K562 (cell line): ENCODE data around the gene SLC12A6. TPM values are rescaled to one million over a fixed set of nuclear protein-coding genes. Genes with fewer than 3 reads are reported as not detected.

ENCODE experiments used
- ATAC-seq: fragments of 200-7000 bp; cut with Tn5 transposase; 3 replicates; pipeline ENCODE4 v1.9.1; 2020; ENCODE audit warnings: moderate library complexity
- BruUV-seq: library from RNA; stranded (reverse); fragments of 400-500 nt; replicated peaks from 2 replicates; lab custom pipeline; 2021; lab: Mats Ljungman, UMichigan
- CTCF ChIA-PET: fragments of 300-600 bp; formaldehyde crosslinking; extraction: SDS; loops from one replicate; lab custom pipeline; 2021; ENCODE audit warnings: low intra/inter-chr PET ratio; lab: Yijun Ruan, JAX
- POLR2A ChIA-PET: fragments of 300-600, 350-650 bp; sonication (Branson Sonifier 250); formaldehyde crosslinking; extraction: SDS; loops from one replicate; lab custom pipeline; 2021; ENCODE audit warnings: antibody characterized with exemption, inconsistent platforms; lab: Yijun Ruan, JAX
- DNase-seq, 4 experiments: peaks; one replicate each; pipeline versions ENCODE4 v3.0.0 to v3.0.0-alpha.2; 2011 to 2018; ENCODE audit warnings: low spot score in 3 of 4, mixed read lengths in 3 of 4; ENCODE audit errors: extremely low read depth in 1 of 4
- FAIRE-seq: peaks from 2 replicates; lab custom pipeline; 2011; peaks lifted over from hg19 to GRCh38; lab: Jason Lieb, UNC
- H2AFZ ChIP-seq: 2 replicates; pipeline ENCODE4 v1.6.0; 2011; ENCODE audit warnings: low read depth, low read length, control low read depth, inconsistent platforms
- H3K27ac ChIP-seq: fragments of 200-600 bp; 3 replicates; pipeline ENCODE4 v1.8.0; 2011; ENCODE audit warnings: low read depth, mild to moderate bottlenecking, control low read depth, inconsistent platforms, low read length, moderate library complexity, mixed read lengths; ENCODE audit errors: extremely low read depth
- H3K27me3 ChIP-seq, 2 experiments: fragments of 300-600 bp in 1 of 2; 2 replicates in 1 of 2; 3 replicates in 1 of 2; pipeline versions ENCODE4 v1.6.0 to v1.8.0; 2011; ENCODE audit warnings: inconsistent platforms in 2 of 2, low read length in 2 of 2, mild to moderate bottlenecking in 1 of 2, mixed read lengths in 1 of 2, moderate library complexity in 1 of 2; ENCODE audit not compliant: control insufficient read depth in 2 of 2, insufficient read depth in 2 of 2
- H3K36me3 ChIP-seq: fragments of 300-600 bp; 3 replicates; pipeline ENCODE4 v1.8.0; 2011; ENCODE audit warnings: mild to moderate bottlenecking, low read length, inconsistent platforms; ENCODE audit not compliant: control insufficient read depth, insufficient read depth
- H3K4me1 ChIP-seq, 2 experiments: fragments of 200-600 bp in 1 of 2; replicated peaks in 1 of 2; 2 replicates in 1 of 2; 3 replicates in 1 of 2; pipeline versions ENCODE4 v1.5.1 to v1.8.0; 2011; ENCODE audit warnings: inconsistent platforms in 2 of 2, low read length in 2 of 2, mild to moderate bottlenecking in 1 of 2, mixed read lengths in 1 of 2, moderate library complexity in 1 of 2; ENCODE audit not compliant: control insufficient read depth in 2 of 2, insufficient read depth in 2 of 2
- H3K4me2 ChIP-seq: 2 replicates; pipeline ENCODE4 v1.6.1; 2011; ENCODE audit warnings: low read length, control low read depth, inconsistent platforms, mixed read lengths; ENCODE audit not compliant: insufficient read depth
- H3K4me3 ChIP-seq: fragments of 200-600 bp; sonication (generic), shearing (Covaris generic); 2 replicates; pipeline ENCODE4 v1.5.1; 2016; ENCODE audit warnings: control low read depth, inconsistent platforms
- H3K79me2 ChIP-seq: fragments of 200-600 bp; 3 replicates; pipeline ENCODE4 v1.8.0; 2011; ENCODE audit warnings: low read length, inconsistent platforms; ENCODE audit not compliant: control insufficient read depth, insufficient read depth
- H3K9ac ChIP-seq, 2 experiments: 2 replicates each; pipeline versions ENCODE4 v1.6.0 to v1.6.1; 2011; ENCODE audit warnings: low read depth in 2 of 2, low read length in 2 of 2, control low read depth in 1 of 2, inconsistent platforms in 1 of 2, mild to moderate bottlenecking in 1 of 2, mixed read lengths in 1 of 2; ENCODE audit not compliant: insufficient read depth in 1 of 2
- H3K9me1 ChIP-seq: one replicate; pipeline ENCODE4 v1.6.0; 2011; ENCODE audit warnings: inconsistent platforms, mild to moderate bottlenecking, low read length, moderate library complexity; ENCODE audit not compliant: control insufficient read depth, insufficient read depth
- H3K9me3 ChIP-seq: replicated peaks from 2 replicates; pipeline ENCODE4 v1.5.1; 2011; ENCODE audit warnings: low read depth, low read length, inconsistent platforms; ENCODE audit not compliant: control insufficient read depth, insufficient read depth
- H4K20me1 ChIP-seq: replicated peaks from 2 replicates; pipeline ENCODE4 v1.6.1; 2011; ENCODE audit warnings: low read length, inconsistent platforms, mixed read lengths; ENCODE audit not compliant: control insufficient read depth, insufficient read depth
- DMBX1 ChIP-seq: fragments of 250-450 bp; sonication (Bioruptor Pico); IDR thresholded peaks from 2 replicates; pipeline ENCODE4 v1.8.0; 2022; ENCODE audit warnings: inconsistent platforms, mild to moderate bottlenecking, moderate library complexity, borderline replicate concordance
- E2F3 ChIP-seq: fragments of 250-450 bp; sonication (Bioruptor Pico); IDR thresholded peaks from 2 replicates; pipeline ENCODE4 v1.4.0; 2020; ENCODE audit warnings: mild to moderate bottlenecking
- EHMT2 ChIP-seq: fragments of 450-650 bp; IDR thresholded peaks from 2 replicates; pipeline ENCODE4 v1.6.1; 2018; ENCODE audit warnings: antibody characterized with exemption
- FOSL1 ChIP-seq: fragments of 200-800 bp; sonication (Bioruptor generic); conservative IDR thresholded peaks from 2 replicates; pipeline ENCODE4 v1.6.1; 2016; ENCODE audit warnings: missing genetic modification characterization, missing compliant biosample characterization
- HEY1 ChIP-seq: fragments of 250-450 bp; sonication (Bioruptor Pico); IDR thresholded peaks from 2 replicates; pipeline ENCODE4 v1.5.0; 2020; ENCODE audit warnings: mild to moderate bottlenecking, moderate library complexity, borderline replicate concordance
- NFRKB ChIP-seq: fragments of 450-650 bp; IDR thresholded peaks from 2 replicates; pipeline ENCODE4 v1.6.1; 2016; ENCODE audit warnings: low read depth
- NFYB ChIP-seq: IDR thresholded peaks from 2 replicates; pipeline ENCODE4 v1.6.1; 2011; ENCODE audit warnings: mild to moderate bottlenecking, moderate library complexity; ENCODE audit not compliant: insufficient read length; ENCODE audit errors: extremely low read depth
- NONO ChIP-seq, 2 experiments: fragments of 200-400 bp in 1 of 2; fragments of 450-650 bp in 1 of 2; formaldehyde crosslinking in 1 of 2; IDR thresholded peaks; 2 replicates each; pipeline ENCODE4 v1.6.1; 2017; ENCODE audit warnings: low read depth in 2 of 2, mild to moderate bottlenecking in 2 of 2, moderate library complexity in 2 of 2, low read length in 1 of 2
- TAF9B ChIP-seq: fragments of 450-650 bp; IDR thresholded peaks from 2 replicates; pipeline ENCODE4 v1.6.1; 2018; ENCODE audit warnings: mild to moderate bottlenecking; ENCODE audit not compliant: partially characterized antibody
- ZNF175 ChIP-seq: fragments of 200-800 bp; sonication (Bioruptor generic); IDR thresholded peaks from 2 replicates; pipeline ENCODE4 v1.6.1; 2016; ENCODE audit warnings: low read depth, mild to moderate bottlenecking, missing genetic modification characterization, missing compliant biosample characterization
- WGBS: fragments of 100-300 bp; shearing (Covaris generic); methylation state at CpG from one replicate; pipeline ENCODE4 v1.1.6; 2016; ENCODE audit warnings: low coverage, mixed read lengths; ENCODE audit not compliant: insufficient coverage; ENCODE audit errors: missing lambda C conversion rate; 5-methylcytosine and 5-hydroxymethylcytosine counted together
- in situ Hi-C: fragments of 300-500 bp; cut with MboI; formaldehyde crosslinking; loops from 4 replicates; pipeline ENCODE4 v1.15.0; 2018; ENCODE audit warnings: inconsistent platforms, mixed read lengths
- intact Hi-C: fragments of 100-400 bp; cut with micrococcal nuclease; formaldehyde crosslinking; loops from 2 replicates; pipeline ENCODE4 v1.14.2; 2022
- polyA plus RNA-seq, 8 experiments: library from polyadenylated mRNA; depleted of rRNA in 4 of 8; stranded (reverse) in 5 of 8; unstranded in 3 of 8; fragments of >200 nt; fragmentation: Nextera tagmentation in 2 of 8; fragmentation: Illumina TruSeq in 1 of 8; extraction: Ambion mirVana in 2 of 8; extraction: Trizol in 1 of 8; gene quantifications; 2 replicates each; pipeline versions ENCODE4 v1.2.1 to v1.2.3, GENCODE V29; 2011 to 2014; ENCODE audit warnings: inconsistent platforms in 1 of 8, missing spikeins in 1 of 8
- total RNA-seq, 7 experiments: library from RNA; depleted of rRNA in 6 of 7; stranded (reverse); fragments of >200 nt in 6 of 7; fragmentation: Illumina TruSeq in 2 of 7; extraction: Trizol in 2 of 7; gene quantifications; 2 replicates each; pipeline versions ENCODE4 v1.2.1 to v1.2.3, GENCODE V29; 2011 to 2021; ENCODE audit warnings: low replicate concordance in 1 of 7

The SLC12A6 gene
- total and polyA plus RNA-seq, 9 of the 15 experiments (the other 6 are each of a cell fraction or from before 2014, with no cell fraction given), result 1.4 to 16.4 (median 6.7) TPM

DNA sequence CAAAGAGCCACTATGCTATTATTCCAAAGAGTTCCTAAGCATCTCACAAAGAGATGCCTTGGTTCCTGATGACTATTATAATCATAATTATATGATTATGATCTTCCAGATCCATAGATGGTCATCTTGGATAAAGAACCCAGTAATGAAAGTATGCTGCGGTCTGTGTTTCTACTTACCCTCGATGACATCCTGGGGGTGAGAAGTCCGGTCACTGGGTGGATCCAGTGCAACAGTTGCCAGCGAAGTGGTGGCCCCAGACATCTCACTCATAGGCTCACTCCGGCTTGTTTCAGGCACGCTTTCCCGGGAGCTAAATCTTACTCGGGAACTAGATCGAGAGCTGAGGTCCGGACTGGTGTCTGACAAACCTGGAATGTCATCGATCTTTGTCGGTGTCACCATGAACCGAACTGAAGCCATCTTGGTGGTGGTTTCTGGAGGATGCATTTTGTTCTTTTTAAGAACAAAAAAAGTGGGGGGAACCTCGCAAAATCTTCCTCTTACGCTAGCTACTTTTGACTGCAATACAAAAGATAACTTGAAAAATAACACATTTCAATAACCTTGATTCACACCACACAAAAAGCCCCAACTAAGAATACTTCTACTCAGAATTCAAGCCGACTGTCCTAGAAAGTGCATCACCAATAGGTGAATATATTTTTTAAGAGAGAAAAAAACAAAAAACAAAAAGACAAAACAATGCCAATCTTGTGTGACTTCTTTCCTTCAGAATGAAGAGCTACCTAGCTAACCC is 1.2 kb downstream of the SLC12A6 start (continued):
- TF ChIP-seq ZNF175 (CRISPR knock-in tag) (peak; percentile 75; the same call in 1 of the 2 replicates), E2F3 (CRISPR knock-in tag) (peak; percentile 65; the same call in 1 of the 2 replicates), DMBX1 (peak; percentile 91), HEY1 (CRISPR knock-in tag) (no peak), EHMT2 (no peak), NONO (IDR thresholded peaks at IDR 0.05; ENCODE audit: low read depth in 2 of 2, low read length in 1 of 2) (no peak)

DNA sequence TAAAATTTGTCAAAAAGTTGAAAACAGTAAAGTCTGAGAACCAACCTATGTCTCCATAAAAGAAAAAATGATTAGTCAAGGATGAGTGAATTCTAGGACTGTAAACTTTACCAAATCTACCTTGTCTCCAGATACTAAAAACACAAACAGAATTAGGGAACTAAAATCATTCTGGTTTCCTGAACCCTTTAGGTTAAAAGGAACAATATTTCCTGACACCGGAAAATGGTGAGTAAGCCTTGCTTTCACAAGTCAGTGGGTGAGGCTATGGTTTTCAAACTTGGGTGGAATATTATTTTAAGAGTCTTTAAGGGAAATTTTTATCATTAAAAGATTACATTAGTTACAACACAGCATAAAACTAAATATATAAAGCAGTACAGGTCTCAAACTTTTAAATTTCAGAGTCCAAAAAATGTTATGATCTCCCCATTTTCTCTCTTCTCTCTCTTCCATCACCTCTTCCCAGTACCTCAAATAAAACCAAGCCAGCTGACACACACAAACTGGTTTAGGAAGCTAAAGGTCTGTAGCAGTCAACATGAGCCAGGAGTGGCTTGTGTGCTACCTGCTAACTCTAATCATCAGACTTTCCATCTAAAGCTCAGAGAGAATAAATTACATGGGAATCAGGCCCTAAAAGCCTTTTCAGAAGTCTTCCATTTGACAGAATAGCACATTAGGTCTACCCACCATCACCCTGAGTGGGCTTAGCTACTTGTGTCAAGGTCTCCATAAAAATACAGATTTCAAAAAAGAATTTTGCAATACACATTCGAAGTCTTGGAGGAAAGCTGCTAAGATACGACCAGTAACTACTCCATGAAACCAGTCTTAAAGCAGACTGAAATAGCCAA is 2.2 kb downstream of the SLC12A6 start:
- Histone ChIP-seq H3K79me2 (peaks cover 4% of the 10 kb centered on the region; the same call in 2 of the 3 replicates), H2AFZ (peak overlapping the region; percentile 48), H3K4me3 (no peak overlapping the region), H3K9me1 (no peaks in the 10 kb centered on the region), H3K9me3 (no peaks in the 10 kb centered on the region), H3K27me3 (no peaks in the 10 kb centered on the region), H3K4me2 (peak overlapping the region; percentile 36), H3K4me1 (peaks cover 39 to 44% of the 10 kb centered on the region in 2 experiments), H3K36me3 (peaks cover 18% of the 10 kb centered on the region; the same call in 2 of the 3 replicates), H4K20me1 (no peaks in the 10 kb centered on the region), H3K27ac (no peak overlapping the region; the same call in 2 of the 3 replicates), H3K9ac (peak overlapping the region in 1 of 2 experiments; percentile 33; a peak in 1 of 4 replicates)
- no peak for DNase-seq
- in situ Hi-C loops (no loop called here), intact Hi-C loops (loop anchor here (5.0 kb wide), 1 partner anchor 93 kb away; no protein-coding TSS in a partner anchor)
- BruUV-seq, result no TSS peak
- 43% methylated on average over 3 of the region's 3 CpGs for WGBS
- FAIRE-seq, result peak; percentile 29
- no peak for ATAC-seq
- ChIA-PET CTCF (no interaction called here), POLR2A (interaction anchor here (1.5 kb wide), 1 partner anchor 10 kb away, joined by 4 read pairs; no protein-coding TSS in a partner anchor)
- TF ChIP-seq NFYB (no peak), TAF9B (no peak), NFRKB (no peak), FOSL1 (tag) (peak; percentile 16; the same call in 1 of the 2 replicates)
